Measurements from ENCODE around the gene FXYD3.
"Not testable (repeated sequence)": the region's sequence is repeated elsewhere in the genome, so short reads cannot be mapped to it uniquely, and the experiment has no call there.

FXYD3 gene

GRCh38 chr19:35086455-35086854, 29.2 kb upstream of the FXYD3 start:
- no peak for DNase-seq (ENCODE audit: low read depth)

GRCh38 chr19:35087393-35087792, 28.2 kb upstream of the FXYD3 start:
- no peak for DNase-seq (ENCODE audit: low read depth)

DNA sequence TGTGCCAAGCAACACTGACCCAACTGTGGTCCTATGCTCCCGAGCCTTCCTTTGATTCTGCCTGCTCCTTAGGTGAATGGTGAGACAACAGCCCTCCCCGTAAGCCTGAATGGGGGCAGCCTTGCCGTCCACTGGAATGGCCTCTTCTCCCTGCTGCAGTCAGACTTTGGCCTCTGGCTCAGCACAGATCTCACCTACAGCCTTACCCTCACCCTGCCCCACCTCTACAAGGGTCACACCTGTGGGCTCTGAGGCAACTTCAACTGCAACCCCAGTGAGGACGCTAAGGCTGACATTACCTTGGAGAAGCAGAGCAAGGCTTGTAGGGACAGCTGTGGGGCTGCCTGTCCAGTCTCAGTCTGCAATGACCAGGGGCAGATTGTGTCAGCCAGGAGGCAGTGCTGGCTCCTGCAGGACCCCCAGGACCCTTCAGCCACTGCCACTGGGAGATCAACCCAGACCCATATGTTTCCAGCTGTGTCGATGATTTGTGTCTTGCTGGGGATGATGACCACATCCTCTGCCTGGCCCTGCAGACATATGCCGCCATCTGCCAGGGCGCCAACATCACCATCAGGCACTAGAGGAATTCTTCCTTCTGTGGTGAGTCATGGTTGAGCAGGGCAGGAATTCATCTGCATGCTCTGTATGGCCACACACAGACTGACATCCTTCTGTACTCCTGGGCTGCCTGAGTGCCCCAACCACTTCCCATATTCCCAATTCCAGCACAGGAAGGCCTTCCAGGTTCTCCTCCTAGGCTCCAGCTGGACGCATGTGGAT, 27.3 kb upstream of the FXYD3 start:
- DNase-seq (ENCODE audit: low read depth), result no peak

- DNase-seq (ENCODE audit: low read depth), result no peak
Observed at GRCh38 chr19:35089554-35089953, 26.1 kb upstream of the FXYD3 start.

DNA sequence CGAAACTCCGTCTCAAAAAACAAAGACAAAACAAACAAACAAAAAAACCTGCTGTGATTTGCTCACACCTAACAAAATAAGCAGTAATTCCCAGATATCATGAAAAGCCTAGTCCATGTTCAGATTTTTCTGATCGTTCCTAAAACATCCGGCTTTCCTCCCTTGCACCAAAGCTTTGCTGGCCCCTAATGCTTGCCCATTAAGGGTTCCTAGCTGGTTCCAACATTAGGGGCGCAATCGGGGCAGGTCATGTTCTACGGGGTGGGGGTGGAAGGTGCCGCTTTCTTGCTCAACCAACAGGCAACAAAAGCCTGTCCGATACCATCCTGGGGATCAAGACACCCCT, 25.5 kb upstream of the FXYD3 start:
- DNase-seq (ENCODE audit: low read depth), result no peak

DNA sequence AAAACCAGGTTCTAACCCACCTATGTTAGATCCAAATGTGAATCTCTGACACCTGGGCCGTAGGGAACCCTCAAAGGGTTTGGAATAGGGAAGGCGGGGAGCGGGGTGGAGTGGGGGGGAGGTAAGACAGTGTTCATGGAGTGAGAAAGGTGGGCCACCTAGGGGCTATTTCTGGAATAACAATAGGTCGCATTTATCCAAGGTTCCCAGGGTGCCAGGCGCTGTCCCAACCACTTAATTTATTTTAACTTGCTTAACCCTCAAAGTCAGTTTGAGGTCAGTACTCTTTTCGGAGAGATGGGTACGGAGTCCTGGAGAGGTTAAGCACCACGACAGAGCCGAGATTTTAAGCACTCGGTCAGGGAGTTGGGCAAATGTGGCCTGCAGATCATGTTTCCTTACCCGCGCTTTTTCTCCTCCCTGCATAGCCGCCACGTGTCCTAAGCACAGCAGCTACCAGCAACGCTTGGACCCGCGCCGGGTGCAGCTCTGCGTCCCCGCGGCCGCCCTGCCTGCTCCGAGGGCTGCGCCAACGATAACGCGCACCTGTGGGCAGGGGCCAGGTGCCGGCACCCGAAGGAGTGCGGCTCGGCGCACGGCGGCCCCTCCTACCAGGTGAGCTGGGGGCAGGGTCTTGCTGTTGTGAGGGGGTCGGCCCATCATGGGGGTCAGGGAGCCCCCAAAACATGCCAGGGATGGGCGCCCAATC, 25.0 kb upstream of the FXYD3 start:
- DNase-seq (ENCODE audit: low read depth), result peak; percentile 4

DNA sequence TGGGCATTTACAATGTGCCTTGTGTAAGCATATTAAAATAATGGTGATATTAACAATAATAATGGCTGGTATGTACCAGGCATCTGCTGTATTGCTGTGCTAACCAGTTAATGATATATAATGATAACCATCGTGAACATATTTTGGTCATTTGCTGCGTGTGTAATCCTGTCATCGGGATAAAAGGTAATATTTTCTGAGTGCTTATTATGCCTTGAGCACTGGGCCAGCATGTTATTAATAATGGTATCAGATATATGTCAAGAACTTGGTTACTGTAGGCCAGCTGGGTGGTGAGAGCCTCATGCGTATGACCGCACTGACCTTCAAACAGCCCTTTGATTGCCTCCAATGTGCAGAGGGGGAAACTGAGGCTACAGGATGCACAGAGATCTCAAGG, 22.2 kb upstream of the FXYD3 start:
- no peak for DNase-seq (ENCODE audit: low read depth)

- DNase-seq (ENCODE audit: low read depth), result no peak
Observed at GRCh38 chr19:35093941-35094647, 21.5 kb upstream of the FXYD3 start.

DNA sequence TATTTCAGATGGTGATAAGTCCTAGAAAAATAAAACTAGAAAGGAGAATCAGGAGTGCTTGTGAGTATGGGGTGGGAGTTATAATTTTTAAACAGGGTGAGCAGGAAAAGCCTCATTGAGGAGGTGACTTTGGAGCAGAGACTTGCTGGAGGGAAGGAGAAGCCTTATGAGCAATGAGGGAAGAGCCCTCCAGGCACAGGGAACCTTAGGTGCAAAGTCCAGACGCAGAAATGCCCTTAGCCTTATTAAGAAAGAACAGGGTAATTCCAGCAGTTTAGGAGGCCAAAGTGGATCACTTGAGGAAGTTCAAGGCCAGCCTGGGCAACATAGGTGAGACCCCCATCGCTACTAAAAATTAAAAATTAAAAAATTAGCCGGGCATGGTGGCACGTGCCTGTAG, 21.0 kb upstream of the FXYD3 start:
- no peak for DNase-seq (ENCODE audit: low read depth)

DNA sequence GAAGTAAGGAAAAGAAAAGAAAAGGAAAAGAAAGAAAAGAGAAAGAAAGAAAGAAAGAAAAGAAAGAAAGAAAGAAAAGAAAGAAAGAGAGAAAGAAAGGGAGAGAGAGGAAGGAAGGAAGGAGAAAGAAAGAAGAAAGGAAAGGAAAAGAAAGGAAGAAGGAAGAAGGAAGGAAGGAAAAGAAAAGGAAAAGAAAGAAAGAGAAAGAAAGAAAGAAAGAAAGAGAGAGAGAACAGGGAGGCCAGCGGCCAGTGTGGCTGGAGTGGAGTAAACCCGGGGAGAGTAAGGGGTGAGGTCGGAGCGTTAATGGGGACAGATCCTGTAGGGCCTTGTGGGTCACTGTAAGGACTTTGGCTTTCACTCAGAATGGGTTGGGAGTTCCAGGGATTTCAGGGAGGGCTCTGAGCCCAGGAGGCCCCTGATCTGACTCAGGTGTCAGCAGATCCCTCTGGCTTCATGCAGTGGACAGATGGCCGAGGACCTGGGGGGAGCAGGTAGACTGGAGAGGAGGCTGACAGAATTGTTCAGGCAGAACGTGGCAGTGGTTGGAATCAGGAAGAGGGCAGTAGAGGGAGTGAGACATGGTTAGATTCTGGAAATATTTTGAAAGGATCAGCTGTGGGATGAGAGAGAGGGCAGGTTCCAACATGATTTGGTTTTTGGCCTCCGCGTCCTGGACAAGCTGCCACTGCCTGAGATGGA, 19.8 kb upstream of the FXYD3 start:
- DNase-seq (ENCODE audit: low read depth), result no peak

DNA sequence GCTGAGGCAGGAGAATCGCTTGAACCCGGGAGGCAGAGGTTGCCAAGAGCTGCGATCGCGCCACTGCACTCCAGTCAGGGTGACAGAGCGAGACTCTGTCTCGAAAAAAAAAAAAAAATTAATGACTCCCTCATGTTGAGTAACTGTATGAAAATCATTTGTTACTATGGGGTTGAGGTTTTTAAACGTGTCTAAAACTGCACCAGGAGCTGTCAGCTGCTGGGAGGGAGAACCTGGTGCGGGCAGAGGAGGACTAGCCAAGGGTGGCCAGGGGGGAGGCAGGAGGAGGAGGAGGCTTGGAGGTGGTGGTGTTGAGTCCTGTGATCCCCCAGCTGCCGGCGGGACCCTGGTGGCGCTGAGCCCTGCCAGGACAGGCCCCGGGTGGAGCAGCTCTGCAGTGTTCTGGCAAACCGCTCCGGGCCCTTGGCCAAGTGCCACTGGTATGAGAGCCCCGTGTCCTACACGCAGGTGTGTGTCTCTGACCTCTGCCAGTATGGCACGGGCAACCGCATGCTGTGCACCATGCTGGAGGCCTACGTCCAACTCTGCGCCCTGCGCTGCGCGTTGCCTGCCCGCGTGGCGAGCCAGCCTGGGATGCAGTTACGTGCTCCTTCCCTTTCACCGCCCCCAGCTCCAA, 17.1 kb upstream of the FXYD3 start:
- DNase-seq (ENCODE audit: low read depth), result no peak

GRCh38 chr19:35099155-35099896, 16.3 kb upstream of the FXYD3 start:
- DNase-seq (ENCODE audit: low read depth), result no peak

DNA sequence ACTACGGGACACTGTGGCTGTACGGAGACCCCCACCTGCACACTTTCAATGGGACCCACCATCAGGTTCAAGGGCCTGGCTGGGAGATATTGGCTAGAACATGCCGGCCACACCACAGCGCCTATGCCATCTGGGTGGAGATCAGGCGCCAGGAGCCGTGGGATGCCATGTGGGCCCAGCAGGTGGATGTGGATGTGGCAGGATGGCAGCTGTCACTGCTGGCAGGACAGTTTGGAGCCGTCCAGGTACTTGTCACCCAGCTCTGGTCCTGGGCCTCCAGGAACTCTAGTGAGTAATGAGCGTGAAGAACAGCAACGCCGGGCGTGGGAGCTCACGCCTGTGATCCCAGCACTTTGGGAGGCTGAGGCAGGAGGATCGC, 15.7 kb upstream of the FXYD3 start:
- DNase-seq (ENCODE audit: low read depth), result no peak

DNA sequence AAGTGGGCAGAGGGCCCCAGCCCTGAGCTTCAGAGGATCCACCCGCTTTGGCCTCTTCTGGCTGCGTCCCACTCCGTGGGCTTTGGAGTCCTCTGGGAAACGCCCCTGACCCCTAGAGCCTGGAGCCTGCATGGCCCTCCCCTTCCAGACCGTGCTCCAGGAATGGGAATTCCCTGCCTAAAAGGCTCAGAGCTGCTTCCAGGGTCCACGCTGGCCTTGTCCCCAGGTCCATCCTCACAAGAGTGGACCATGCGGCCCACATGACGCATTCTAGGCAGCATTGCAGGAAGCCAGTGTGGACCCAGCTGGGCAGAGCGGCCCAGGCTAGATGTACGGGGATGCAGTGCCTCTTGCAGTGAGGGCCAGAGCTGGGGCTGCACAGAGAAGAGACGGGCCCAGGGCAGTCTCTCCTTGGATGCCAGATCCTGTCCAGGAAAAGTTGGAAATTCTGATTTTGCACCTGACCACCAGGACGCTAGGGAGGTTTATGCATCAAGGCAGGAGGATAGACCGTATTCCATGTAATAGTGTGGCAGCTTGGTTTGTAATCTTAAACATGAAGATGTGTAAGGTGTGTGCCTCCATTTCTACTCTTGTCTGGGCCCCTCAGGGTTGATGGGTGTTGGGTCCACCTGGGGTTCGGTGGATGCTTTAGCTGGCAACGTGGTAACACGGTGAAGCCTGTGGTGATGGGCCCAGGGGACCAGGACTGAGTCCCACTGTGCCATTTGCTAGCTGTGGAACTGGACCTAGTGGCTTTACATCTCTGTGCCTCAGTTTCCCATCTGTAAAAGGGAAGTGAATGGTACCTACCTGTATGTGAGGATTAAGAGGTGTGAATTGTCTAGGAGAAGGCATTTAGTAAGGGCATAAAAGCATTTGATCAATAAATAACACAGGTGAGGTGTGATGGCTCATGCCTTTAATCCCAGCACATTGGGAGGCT, 14.8 kb upstream of the FXYD3 start:
- no peak for DNase-seq (ENCODE audit: low read depth)

GRCh38 chr19:35101949-35102348, 13.7 kb upstream of the FXYD3 start:
- not testable (repeated sequence) for DNase-seq (ENCODE audit: low read depth)

GRCh38 chr19:35103614-35104013, 12.0 kb upstream of the FXYD3 start:
- not testable (repeated sequence) for DNase-seq (ENCODE audit: low read depth)

- DNase-seq (ENCODE audit: low read depth), result no peak
Observed at GRCh38 chr19:35104361-35104760, 11.3 kb upstream of the FXYD3 start.

- no peak for DNase-seq (ENCODE audit: low read depth)
Observed at GRCh38 chr19:35105047-35105410, 10.6 kb upstream of the FXYD3 start.

DNA sequence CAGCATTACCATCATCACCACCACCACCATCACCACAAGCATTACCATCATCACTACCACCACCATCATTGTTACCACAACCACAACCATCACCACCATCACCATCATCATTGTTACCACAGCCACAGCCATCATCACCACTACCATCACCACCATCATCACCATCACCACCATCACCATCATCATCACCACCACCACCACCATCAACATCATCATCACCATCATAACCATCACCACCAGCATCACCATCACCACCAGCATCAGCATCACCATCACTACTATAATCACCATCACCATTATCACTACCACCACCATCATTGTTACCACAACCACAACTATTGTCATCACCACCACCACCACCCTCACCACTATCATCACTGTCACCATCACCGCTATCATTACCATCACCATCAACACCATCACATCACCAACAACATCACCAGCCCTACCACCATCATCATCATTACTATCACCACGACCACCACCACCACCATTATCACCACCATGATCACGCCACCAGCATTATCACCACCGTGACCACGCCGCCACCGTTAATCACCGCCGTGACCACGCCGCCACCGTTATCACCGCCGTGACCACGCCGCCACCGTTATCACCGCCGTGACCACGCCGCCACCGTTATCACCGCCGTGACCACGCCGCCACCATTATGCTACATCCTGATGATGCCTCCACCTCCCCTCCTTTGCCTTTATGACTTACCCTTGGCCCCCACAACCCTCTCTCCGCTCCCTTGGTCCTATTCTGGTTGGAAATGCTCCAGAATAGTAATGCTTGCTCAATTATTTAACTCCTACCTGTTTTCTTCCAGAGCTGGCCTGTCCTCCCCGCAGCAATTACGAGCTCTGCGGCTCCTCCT, 10.0 kb upstream of the FXYD3 start:
- DNase-seq (ENCODE audit: low read depth), result no peak

- DNase-seq (ENCODE audit: low read depth), result no peak
Observed at GRCh38 chr19:35106291-35106583, 9.4 kb upstream of the FXYD3 start.

Data from stimulated activated CD8-positive, alpha-beta memory T cell treated with anti-CD3 and anti-CD28 coated beads, Interleukin-7, amount 100 ng/mL, for 24 hours (primary cell).